ENCODE results near the gene TMEM164.
"Not testable (repeated sequence)": the region's sequence is repeated elsewhere in the genome, so short reads cannot be mapped to it uniquely, and the experiment has no call there.

The TMEM164 gene

DNA sequence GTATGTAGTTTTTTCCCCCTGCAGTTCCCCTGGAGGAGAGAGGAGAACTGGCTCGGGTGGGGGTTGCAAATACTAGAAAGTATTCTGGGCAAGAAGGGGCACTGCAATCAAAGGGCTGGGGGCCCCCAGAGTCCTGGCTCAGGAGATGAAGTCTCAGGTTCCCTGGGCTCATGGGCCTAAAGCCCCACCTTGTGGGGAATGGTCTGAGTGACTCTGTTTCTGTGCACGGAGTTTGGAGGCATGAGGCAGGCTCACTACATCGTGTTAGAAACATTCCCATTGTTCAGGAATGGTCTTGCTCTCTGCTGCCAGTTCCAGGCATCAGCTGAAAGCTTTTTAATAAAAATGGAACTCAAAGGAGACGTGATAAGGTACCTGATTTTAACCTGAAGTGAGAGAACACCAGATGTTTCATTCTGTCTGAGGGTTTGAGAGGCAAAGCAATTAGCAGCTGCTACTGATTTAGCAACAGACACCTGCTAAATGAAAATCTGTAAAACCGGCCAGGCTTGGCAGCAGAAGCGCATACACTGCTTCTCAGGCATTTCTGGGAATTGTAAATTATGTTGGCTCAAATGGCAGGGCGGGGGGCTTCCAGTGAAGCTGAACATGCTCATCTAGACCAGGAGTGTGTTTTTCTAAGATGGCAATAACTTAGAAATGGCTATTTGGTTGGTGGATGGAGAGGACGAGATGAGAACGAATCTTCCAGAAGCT is 122.7 kb downstream of the TMEM164 start:
- DNase-seq (ENCODE audit: low read depth in 1 of 2, low spot score in 1 of 2) = no peak

DNA sequence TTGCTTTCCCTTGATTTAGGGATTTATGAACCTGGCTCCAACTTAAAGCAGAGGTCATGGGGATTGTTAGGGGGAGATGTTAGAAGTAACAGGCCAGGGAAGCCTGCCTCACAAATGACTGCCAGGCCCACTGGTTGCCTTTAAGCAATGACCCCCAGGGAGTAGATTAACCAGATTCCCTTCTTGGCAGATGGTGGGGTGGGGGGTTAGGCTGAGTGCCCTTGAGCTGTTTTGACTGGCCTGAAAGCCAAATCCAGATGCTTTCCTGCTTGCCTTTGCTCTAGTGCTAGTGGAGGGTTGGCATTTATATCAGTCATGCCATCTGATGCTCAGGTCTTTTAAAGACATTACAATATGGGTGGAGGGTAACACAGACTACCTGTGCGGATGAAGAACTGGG is 128.1 kb downstream of the TMEM164 start:
- no peak for DNase-seq (ENCODE audit: low read depth in 1 of 2, low spot score in 1 of 2)

DNA sequence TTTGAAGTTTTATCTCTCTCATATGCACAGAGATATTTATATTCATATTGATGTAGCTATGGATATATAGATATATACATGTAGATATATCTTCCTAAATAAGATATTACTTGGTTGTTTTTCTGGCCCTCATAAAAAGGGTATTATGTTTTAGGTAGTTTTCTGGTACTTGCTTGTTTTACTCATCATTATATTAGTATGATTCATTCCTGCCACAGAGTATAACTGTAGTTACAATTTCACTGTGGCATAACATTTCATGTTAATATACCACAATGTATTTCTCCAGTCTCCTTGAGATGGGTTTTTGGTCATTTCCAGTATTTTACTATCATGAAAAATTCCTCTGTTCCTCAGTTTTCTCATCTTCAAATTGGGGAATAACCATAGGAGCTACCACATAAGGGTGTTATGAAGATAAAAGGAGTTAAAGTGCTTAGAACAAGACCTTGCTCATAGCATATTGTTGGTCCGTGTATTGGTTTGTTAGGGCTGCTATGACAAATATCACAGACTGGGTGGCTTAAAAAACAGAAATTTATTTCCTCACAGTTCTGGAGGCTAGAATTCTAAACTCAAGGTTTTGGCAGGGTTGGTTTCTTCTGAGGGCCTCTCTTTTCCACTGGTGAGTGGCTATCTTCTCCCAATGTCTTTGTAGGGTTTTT is 129.7 kb downstream of the TMEM164 start:
- no peak for DNase-seq (ENCODE audit: low read depth in 1 of 2, low spot score in 1 of 2)

DNA sequence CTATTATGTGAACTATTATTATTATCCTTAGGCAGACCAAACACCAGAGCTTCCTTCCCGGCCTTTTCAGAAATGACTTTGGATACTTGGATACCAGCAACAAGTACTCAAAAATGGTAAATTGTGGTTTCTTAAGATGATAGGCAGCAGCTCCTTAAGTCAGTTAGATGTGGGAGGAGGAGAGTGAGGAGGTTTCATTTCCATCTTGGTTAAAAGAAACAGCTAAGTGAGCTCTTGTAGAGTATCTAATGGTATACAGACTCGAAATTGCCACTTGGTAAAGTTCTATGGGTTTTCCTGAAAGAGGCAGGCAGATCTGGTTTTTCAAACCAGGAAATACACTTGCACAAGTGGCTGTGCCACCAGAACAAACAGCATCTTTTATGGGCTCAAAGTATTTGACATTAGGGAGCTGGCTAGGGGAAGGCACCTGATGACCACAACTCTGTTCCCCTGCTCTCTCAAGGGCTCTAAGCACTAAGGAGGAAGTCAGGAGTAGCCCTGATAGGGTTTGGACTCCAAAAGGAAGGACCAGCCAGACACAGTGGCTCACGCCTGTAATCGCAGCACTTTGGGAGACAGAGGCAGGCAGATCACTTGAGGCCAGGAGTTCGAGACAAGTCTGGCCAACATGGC is 130.9 kb downstream of the TMEM164 start:
- DNase-seq (ENCODE audit: low read depth in 1 of 2, low spot score in 1 of 2) = no peak

DNA sequence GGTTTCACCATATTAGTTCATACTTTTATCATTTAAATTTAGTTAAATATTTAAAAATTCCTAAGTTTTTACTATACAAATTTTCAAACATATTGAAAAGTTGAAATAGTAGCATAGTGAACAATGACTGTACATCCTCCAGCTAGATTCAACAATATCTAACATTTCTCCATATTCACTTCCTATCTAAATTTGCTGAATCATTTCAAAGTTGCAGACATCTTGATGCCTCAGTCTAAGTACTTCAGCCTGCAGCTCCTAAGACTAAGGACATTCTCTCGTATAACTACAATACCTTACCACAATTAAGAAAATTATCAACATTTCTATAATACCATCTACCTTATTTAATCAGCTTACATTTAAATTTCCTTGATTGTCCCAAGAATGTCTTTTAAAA is 132.7 kb downstream of the TMEM164 start:
- no peak for DNase-seq (ENCODE audit: low read depth in 1 of 2, low spot score in 1 of 2)

DNA sequence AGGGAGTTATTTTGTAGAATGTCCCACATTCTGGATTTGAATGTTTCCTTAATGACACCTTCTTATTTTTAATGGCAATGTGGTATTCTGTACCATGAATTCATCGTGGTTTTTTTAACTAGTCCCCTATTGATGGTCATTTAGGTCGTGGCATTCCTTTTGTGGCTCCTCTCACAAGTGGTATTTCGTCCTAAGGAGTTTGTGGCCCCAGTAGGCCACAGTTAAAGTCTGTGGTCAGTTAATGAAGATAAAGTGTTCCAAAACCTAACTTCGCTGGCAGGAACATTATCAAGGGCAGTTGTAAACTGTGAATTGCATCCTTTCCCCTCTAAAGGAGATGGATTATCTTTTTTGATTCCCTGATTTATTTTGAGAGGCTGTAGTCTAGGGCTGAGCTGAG is 133.2 kb downstream of the TMEM164 start:
- DNase-seq (ENCODE audit: low read depth in 1 of 2, low spot score in 1 of 2) = no peak

DNA sequence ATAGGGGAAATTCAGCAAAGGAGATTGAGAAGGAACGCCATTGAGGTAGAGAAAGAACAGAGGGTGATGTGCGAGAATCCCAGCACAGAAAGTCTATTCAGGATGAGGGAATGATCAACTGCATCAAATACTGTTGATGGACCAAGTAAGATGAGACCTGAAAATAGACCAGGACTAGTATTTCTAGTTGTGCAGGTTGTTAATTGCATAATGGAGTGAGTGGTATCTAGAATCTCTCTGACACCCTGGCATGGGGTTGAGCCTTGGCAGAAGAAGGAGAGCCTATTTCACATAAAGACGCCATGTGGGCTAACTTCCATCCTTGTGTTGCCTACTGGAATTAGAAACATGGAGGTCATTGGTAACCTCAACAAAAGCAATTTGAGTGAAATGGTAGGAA is 135.6 kb downstream of the TMEM164 start:
- DNase-seq (ENCODE audit: low read depth in 1 of 2, low spot score in 1 of 2) = no peak

DNA sequence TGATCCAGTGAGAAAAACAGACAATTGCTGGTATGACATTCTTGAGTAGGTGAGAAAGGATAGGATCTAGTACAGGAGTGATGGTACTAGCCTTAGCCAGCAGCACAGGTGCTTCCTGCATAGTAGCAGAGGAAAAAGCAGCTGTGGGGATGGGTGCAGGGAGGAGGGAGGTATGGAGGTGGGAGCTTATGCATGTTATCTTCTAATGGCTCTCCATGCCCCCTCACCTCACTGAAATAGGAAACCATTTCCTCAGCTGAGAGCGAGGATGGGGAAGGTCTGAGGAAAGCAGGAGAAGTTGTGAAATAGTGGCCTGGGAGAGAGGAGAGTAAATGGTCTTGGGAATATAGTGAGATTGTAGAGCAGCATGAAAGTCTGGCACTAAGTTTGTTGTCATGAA is 136.3 kb downstream of the TMEM164 start:
- no peak for DNase-seq (ENCODE audit: low read depth in 1 of 2, low spot score in 1 of 2)

DNA sequence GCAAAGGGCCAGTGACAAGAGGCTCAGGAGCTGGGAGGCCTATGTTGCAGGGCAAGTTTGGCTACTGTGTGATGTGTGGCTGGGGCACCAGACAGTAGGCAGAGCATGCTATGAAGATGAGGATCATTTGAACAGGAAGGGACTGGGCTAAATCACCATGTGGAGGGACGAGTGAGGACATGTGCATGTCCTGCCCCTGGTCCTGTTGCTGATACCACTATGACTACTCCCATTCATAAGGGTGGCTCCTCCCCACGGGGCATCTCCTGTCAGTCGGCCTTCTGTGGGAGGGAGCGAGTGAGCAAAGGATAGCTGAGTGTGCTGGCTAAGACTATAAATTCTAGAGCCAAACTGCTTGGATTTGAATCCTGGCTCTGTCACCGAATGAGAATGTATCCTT is 139.2 kb downstream of the TMEM164 start:
- no peak for DNase-seq (ENCODE audit: low read depth in 1 of 2, low spot score in 1 of 2)

DNA sequence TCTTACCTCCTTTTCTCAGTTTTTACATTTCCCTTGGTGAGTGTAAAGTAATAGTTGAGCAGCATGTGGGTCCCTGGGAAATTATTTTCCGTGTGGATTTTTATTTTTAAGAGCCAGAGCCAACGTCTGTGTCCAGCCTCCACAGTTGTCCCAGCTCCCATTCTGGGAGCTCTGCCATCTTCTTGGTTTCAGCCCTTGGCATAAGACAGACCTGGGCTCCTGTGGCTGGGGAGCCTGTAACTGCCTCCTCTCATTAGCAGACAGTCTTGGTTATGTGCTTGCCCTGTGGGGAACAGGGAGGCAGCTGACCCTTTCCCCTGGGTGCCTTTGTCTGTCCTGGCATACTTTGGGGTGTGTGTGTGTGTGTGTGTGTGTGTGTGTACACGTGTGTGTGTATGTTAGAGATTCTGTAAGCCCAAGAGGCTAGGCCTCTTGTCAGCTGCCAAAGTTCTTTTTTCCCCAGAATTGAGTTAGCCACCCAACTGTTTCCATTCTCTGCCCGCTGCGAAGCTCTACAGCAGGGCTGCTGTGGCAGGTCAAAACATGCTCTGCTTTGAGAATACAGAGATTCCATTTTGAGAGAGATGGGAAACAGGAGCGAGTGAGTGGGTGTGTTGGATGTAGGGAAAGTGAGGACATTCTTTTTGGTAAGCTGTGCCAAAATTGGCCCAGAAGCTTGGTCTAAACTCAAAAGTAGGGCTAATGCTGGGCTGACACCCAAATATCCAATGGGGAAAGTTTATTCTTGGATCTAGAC is 140.7 kb downstream of the TMEM164 start:
- no peak for DNase-seq (ENCODE audit: low read depth in 1 of 2, low spot score in 1 of 2)

DNA sequence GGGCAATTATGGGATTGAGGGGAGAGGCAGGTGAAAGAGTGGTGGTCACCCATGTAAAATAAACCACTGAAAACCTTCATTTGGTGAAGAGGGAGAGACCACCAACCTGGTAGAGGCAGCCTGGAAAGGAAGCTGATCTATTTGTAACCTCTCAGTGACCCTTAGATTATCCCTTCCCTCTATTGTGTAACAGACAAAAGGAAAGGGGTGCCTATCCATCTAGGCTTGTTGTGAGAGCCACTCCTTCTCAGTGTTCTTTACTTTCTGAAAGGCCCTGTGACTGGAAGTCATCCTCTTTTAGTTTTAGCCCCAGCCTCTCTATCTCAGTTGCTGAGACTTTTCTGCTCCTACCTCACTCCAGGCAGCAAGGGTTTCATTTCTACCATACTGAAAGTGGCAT is 142.4 kb downstream of the TMEM164 start:
- no peak for DNase-seq (ENCODE audit: low read depth in 1 of 2, low spot score in 1 of 2)

DNA sequence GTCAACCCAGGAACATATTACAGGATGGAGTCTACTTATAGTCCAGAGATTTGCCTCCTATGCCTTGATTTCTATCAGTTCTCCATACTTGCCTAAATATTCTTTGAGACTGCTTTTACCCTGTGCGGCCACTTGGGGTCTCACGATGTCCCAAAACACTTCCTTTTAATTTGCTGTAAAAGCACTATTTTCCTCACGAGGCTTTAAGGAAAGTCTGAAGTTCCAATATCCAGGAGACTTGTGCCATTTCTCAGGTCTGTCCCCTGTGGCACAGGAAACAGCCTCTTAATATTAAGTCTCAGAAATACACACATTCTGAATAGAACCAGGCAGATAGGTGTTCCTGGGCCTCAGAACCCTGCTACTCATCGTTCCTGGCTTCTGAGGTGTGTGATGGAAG is 142.9 kb downstream of the TMEM164 start:
- no peak for DNase-seq (ENCODE audit: low read depth in 1 of 2, low spot score in 1 of 2)

DNA sequence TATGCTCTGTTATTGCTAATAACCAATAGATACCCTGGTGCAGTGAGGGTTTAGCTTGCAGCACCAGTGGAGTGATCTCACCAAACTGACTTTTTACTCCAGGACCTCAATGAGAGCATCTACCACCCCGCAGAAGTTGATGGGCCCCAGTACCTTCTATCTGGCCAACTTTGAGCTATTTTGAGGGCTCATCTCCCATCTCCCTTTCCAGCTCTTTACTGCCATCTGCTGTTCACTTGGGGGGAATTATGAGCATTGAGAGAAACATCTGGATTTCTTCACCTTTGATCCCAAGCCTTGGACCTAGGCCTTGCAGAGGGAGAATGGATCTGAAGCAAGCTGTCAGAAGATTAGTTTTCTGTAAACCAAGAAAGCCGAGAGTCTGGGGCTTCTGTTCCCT is 143.6 kb downstream of the TMEM164 start:
- DNase-seq (ENCODE audit: low read depth in 1 of 2, low spot score in 1 of 2) = peak in 1 of 2 donors; percentile 7

DNA sequence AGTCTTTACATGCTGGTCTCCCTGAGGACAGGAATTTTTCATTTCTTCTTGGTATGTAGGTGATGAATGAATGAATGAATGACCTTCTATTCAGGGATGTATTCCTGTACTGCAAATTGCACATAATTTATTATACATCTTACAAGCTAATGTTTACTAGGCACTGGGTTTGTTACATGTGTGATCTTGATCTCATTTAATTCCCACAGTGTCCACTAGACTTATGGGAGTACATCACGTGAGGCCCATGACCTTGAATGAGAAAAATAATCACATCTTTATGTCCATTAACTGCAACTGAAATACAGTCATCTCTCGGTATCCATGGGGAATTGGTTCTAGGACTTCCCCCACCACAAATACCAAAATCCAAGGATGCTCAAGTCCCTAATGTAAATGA is 150.3 kb downstream of the TMEM164 start:
- no peak for DNase-seq (ENCODE audit: low read depth in 1 of 2, low spot score in 1 of 2)

DNA sequence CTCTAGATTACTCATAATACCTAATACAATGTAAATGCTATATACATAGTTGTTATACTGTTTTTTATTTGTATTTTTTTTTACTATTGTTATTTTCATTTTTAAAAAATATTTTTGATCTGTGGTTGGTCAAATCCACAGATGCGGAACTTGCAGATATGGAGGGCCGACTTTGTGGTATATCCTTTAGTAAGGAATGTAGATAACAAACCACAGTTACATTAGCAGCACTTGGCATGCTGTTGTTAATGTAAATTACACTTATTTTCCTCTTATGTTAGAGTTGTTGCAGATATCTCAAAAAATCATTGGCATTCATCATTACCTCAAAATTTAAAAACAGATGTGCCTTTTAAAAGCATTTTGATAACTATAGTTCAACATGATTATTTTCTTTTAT is 151.0 kb downstream of the TMEM164 start:
- no peak for DNase-seq (ENCODE audit: low read depth in 1 of 2, low spot score in 1 of 2)

DNA sequence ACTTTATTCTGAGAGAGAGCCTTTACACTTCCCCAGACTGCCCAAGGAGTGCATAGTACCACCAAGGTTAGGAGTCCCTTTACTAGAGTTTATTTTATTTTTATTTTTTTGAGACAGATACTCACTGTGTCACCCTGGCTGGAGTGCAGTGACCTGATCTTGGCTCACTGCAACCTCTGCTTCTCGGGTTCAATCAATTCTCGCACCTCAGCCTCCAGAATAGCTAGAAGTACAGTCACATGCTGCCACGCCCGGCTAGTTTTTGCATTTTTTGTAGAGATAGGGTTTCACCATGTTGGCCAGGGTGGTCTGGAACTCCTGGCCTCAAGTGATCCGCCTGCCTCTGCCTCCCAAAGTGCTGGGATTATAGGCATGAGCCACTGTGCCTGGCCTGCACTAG is 151.4 kb downstream of the TMEM164 start:
- DNase-seq (ENCODE audit: low read depth in 1 of 2, low spot score in 1 of 2) = not testable (repeated sequence)

DNA sequence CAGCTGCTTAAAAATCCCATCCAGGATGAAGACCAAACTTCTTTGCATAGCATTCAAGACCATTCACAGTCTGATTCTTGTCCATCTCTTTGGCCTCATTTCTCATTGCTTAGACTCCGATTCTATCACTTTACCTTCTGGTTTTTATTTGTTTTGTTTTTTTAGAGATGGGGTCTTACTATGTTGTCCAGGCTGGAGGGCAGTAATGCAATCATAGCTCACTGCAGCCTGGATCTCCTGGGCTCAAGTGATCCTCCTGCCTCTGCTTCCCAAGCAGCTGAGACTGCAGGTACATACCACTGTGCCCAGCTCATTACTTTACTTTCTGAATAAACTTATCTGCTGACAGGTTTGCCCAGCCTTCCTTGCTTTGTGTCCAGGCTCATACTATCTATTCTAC is 152.8 kb downstream of the TMEM164 start:
- no peak for DNase-seq (ENCODE audit: low read depth in 1 of 2, low spot score in 1 of 2)

DNA sequence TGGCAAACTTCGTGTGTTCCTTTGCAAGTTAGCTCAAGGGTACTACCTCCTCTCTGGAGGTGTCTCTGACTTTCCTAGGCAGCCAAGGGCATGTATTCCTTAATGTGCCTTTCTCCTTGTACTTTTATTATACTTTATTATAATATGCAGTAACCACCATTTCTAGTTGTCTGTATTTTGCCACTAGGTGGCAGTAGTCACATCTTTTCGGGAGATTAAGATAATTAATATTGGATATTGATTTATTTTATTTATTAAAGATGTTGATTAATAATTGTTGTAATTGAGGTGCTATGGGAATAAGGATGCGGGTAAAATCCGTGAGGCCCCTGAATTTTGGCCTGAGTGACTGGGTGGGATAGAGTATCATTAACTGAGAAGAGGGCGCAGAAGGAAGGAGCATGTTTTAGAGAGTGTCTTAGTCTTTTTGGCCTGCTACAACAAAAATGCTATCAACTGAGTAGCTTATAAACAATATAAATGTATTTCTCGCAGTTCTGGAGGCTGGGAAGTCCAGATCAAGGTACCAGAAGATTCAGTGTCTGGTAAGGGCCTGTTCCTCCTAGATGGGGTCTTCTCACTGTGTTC is 153.3 kb downstream of the TMEM164 start:
- DNase-seq (ENCODE audit: low read depth in 1 of 2, low spot score in 1 of 2) = no peak

DNA sequence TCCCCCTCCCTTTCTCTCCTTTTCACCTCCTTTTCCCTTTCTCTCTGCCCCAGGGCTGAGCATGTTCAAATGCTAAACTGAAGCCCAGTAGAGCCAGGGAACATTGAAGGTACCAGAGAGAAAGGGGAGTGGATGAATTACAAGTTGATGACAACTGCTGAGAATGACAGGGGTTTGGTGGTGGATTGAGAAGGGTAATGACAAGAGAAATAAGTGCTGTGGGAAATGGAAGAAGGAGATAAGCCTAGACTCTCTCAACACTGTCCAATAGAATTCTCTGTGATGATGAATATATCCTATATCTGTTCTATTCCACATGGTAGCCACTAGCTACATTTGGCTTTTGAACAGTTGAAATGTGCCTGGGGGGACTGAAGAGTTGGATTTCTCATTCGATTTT is 154.5 kb downstream of the TMEM164 start:
- DNase-seq (ENCODE audit: low read depth in 1 of 2, low spot score in 1 of 2) = no peak

DNA sequence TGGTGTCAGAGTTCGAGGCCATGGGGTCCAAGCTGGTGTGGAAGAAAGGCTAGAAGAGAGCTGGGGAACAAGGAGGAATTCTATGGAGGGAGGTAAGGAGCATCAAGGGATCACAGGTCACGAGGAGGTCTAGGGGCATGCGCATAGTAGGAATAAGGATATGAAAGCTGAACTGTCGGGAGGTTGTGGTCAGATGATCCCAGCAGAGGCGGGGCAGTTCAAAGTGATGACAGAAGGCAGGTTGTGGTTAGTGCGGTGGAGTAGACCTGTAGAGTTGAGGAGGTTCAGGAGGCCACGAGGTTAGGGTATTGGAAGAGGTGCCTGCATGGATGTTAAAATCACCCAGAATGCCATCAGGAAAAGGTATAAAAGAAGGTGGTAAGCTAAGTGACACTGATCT is 156.3 kb downstream of the TMEM164 start:
- no peak for DNase-seq (ENCODE audit: low read depth in 1 of 2, low spot score in 1 of 2)

DNA sequence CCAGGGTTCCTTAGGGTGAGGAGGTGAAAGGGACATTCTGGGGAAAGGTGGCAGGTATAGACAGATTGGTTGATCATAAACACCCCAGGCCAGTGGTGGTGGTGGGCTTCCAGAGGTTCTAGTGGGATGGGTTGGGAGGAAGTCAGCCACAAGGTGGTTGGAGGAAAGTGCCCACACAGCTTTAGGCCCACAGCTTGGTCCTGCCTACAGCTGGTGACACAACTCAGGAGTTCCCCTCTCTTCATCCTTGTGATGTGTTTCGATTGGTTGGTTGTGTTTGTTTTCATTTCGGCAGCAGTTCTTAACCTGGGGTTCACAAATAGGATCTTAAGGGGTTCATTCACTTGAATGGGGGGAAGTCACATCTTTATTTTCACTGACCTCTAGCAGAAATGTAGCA is 157.0 kb downstream of the TMEM164 start:
- no peak for DNase-seq (ENCODE audit: low read depth in 1 of 2, low spot score in 1 of 2)

DNA sequence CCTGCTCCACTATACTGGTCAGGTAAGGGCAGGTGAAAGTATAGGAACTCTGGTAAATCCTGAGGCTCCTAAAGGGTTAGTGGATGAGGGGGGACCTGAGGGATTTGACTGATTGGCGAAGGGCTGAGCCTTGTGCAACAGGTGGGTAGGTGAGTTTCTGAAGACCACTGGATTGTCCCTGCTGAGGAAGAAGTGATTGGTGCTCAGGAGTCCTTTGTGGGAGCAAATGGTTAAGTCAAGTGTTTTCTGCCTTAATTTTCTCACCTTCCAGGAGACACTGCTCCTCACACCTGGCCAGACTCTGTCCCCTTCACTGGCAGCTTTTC is 158.4 kb downstream of the TMEM164 start:
- no peak for DNase-seq (ENCODE audit: low read depth in 1 of 2, low spot score in 1 of 2)

Measured in activated CD4-positive, alpha-beta T cell treated with anti-CD3 and anti-CD28 coated beads, Interleukin-2, amount 50 U/mL, for 24 hours (primary cell).